CD8-positive, alpha-beta memory T cell (primary cell): ENCODE measurements around the gene CSNK2A2. TPM values are rescaled to one million over a fixed set of nuclear protein-coding genes. Genes with fewer than 3 reads are reported as not detected.

Experiments
- CTCF ChIA-PET: fragments of 350-600 bp; sonication (Branson Sonifier 250); formaldehyde crosslinking; loops from one replicate; lab custom pipeline; 2021; ENCODE audit warnings: antibody characterized with exemption; lab: Charles Lee
- POLR2A ChIA-PET: fragments of 350-600 bp; sonication (Branson Sonifier 250); formaldehyde crosslinking; loops from one replicate; lab custom pipeline; 2021; ENCODE audit warnings: antibody characterized with exemption; lab: Charles Lee
- DNase-seq, 5 donors: peaks; one replicate each; pipeline versions ENCODE4 v3.0.0 to v3.0.0-alpha.2; 2020 to 2022; ENCODE audit warnings: mixed read lengths in 1 of 5
- H3K27ac ChIP-seq: one replicate; pipeline ENCODE4 v1.7.0; 2013; ENCODE audit warnings: low read depth, mild to moderate bottlenecking, low read length, moderate library complexity
- H3K27me3 ChIP-seq: 2 replicates; pipeline ENCODE4 v1.7.0; 2013; ENCODE audit warnings: low read length, mild to moderate bottlenecking; ENCODE audit not compliant: insufficient read depth, poor library complexity, severe bottlenecking
- H3K36me3 ChIP-seq: 2 replicates; pipeline ENCODE4 v1.7.0; 2013; ENCODE audit warnings: mild to moderate bottlenecking, low read length, moderate library complexity; ENCODE audit not compliant: insufficient read depth
- H3K4me1 ChIP-seq: 2 replicates; pipeline ENCODE4 v1.7.0; 2013; ENCODE audit warnings: mild to moderate bottlenecking, low read length, moderate library complexity; ENCODE audit not compliant: insufficient read depth
- H3K4me3 ChIP-seq: 2 replicates; pipeline ENCODE4 v1.7.0; 2013; ENCODE audit warnings: mild to moderate bottlenecking, low read length
- H3K9me3 ChIP-seq: 2 replicates; pipeline ENCODE4 v1.7.0; 2013; ENCODE audit warnings: mild to moderate bottlenecking, low read length
- H3K27ac Mint-ChIP-seq, 8 donors: one replicate each; pipeline ENCODE4 v1.8.0; 2020 to 2021; ENCODE audit warnings: mixed read lengths in 8 of 8, mild to moderate bottlenecking in 6 of 8, inconsistent platforms in 3 of 8, moderate library complexity in 3 of 8
- H3K27me3 Mint-ChIP-seq, 2 donors: one replicate each; pipeline ENCODE4 v1.8.0; 2020 to 2021; ENCODE audit warnings: mixed read lengths in 2 of 2, mild to moderate bottlenecking in 1 of 2, moderate library complexity in 1 of 2
- H3K36me3 Mint-ChIP-seq, 3 donors: one replicate each; pipeline ENCODE4 v1.8.0; 2020 to 2021; ENCODE audit warnings: mixed read lengths in 3 of 3, inconsistent platforms in 1 of 3, mild to moderate bottlenecking in 1 of 3
- H3K4me1 Mint-ChIP-seq, 3 donors: one replicate each; pipeline ENCODE4 v1.8.0; 2020 to 2021; ENCODE audit warnings: mixed read lengths in 3 of 3, inconsistent platforms in 1 of 3, mild to moderate bottlenecking in 1 of 3
- H3K4me3 Mint-ChIP-seq, 7 donors: one replicate each; pipeline ENCODE4 v1.8.0; 2020 to 2021; ENCODE audit warnings: mixed read lengths in 7 of 7, mild to moderate bottlenecking in 6 of 7, moderate library complexity in 4 of 7, inconsistent platforms in 2 of 7
- H3K9me3 Mint-ChIP-seq, 5 donors: one replicate each; pipeline ENCODE4 v1.8.0; 2020 to 2022; ENCODE audit warnings: mixed read lengths in 5 of 5, mild to moderate bottlenecking in 3 of 5, moderate library complexity in 2 of 5, inconsistent platforms in 1 of 5
- polyA plus RNA-seq: library from polyadenylated mRNA; unstranded; fragments of 300-500 nt; fragmentation: Illumina TruSeq; gene quantifications from one replicate; pipeline ENCODE4 v1.2.3, GENCODE V29; 2021
- total RNA-seq, 2 experiments: library from RNA; stranded (reverse); gene quantifications; one replicate each; pipeline ENCODE4 v1.2.3, GENCODE V29; 2021

CSNK2A2 gene
- total and polyA plus RNA-seq, 3 experiments from 2014 or later = 11.1 to 99.9 (median 99.1) TPM

DNA sequence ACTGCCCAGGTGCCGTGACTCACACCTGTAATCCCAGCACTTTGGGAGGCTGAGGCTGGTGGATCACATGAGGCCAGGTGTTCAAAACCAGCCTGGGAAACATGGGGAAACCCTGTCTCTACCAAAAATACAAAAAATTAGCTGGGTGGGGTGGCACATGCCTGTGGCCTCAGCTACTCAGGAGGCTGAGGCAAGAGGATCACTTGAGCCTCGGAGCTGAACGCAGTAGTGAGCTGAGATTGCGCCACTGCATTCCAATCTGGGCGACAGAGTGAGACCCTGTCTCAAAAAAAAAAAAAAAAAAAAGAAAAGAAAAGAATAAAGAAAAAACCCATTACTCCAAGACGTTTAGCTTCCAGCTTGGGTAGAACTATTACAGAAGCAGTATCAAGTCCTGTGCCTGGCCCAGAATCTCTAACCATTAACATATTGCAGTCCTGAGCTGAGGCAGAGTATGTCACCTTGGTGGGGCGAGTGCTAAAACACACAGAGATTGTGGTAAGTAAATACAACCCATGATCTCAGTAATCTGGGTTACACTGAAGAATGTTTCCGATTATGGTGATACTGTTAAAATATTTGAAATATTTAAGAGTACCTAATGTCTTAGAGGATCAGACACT, 45.5 kb downstream of the CSNK2A2 start:
- Histone ChIP-seq H3K27me3 (no peaks in the 10 kb centered on the region), H3K27ac (no peak overlapping the region), H3K36me3 (no peaks in the 10 kb centered on the region), H3K9me3 (no peaks in the 10 kb centered on the region), H3K4me3 (no peak overlapping the region), H3K4me1 (no peaks in the 10 kb centered on the region)
- H3K27ac Mint-ChIP-seq = peak overlapping the region in 1 of 8 donors; percentile 46
- no peak for DNase-seq
- H3K4me1 Mint-ChIP-seq = peaks cover 1 to 8% (median 5%) of the 10 kb centered on the region in 3 donors
- ChIA-PET POLR2A (no interaction called here), CTCF (no interaction called here)
- H3K36me3 Mint-ChIP-seq = peaks cover 0 to 1% (median 0%) of the 10 kb centered on the region in 3 donors
- peaks cover 0 to 1% (median 0%) of the 10 kb centered on the region in 5 donors for H3K9me3 Mint-ChIP-seq
- H3K27me3 Mint-ChIP-seq = no peaks in the 10 kb centered on the region
- no peak overlapping the region for H3K4me3 Mint-ChIP-seq

DNA sequence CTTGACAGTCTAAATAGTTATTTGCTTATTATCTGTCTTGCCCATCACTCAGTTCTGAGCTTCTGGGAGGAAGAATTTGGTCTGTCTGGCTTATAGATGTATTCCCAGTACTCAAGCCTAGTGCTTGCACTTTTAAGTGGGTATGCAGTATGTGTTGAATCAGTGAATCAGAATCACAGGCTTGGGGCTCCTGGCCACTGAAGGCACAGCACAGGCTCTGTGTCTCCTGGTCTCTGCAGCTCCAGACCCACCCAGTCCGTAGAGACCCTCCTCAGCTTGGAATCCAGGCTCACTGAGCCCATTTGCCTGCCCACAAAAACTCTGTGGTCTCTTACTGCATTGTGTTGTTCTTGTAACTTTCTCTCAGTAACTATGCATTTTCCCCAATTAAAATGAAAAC, 49.4 kb downstream of the CSNK2A2 start:
- no peaks in the 10 kb centered on the region for H3K4me1 ChIP-seq
- ChIA-PET POLR2A (no interaction called here), CTCF (no interaction called here)
- no peaks in the 10 kb centered on the region for H3K36me3 ChIP-seq
- Mint-ChIP-seq H3K27me3 (peaks cover 0 to 4% of the 10 kb centered on the region in 2 donors), H3K4me1 (no peaks in the 10 kb centered on the region), H3K9me3 (peaks cover 0 to 1% (median 0%) of the 10 kb centered on the region in 5 donors), H3K27ac (peak overlapping the region in 1 of 8 donors; percentile 43), H3K36me3 (peaks cover 8 to 10% (median 10%) of the 10 kb centered on the region in 3 donors), H3K4me3 (no peak overlapping the region)
- no peak overlapping the region for H3K27ac ChIP-seq
- H3K27me3 ChIP-seq = no peaks in the 10 kb centered on the region
- no peak for DNase-seq
- H3K9me3 ChIP-seq = no peaks in the 10 kb centered on the region
- H3K4me3 ChIP-seq = no peak overlapping the region

DNA sequence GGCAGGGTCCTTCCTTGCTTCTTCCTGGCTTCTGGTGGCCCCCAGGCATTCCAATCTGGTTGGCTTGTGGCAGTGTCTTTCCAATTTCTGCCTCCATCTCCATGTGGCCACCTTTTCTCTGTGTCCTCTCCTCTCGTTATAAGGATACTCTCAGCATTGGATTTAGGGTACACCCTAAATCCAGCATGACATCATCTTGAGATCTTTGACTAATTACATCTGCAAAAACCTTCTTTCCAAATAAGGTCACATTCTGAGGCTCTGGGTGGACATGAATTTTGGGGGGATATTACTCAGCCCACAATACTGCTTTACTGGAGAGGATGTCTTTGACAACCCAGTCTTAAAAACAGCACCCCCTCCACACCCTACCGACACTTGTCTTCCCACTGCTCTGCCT, 49.8 kb downstream of the CSNK2A2 start:
- peaks cover 0 to 1% (median 0%) of the 10 kb centered on the region in 5 donors for H3K9me3 Mint-ChIP-seq
- POLR2A ChIA-PET = no interaction called here

DNA sequence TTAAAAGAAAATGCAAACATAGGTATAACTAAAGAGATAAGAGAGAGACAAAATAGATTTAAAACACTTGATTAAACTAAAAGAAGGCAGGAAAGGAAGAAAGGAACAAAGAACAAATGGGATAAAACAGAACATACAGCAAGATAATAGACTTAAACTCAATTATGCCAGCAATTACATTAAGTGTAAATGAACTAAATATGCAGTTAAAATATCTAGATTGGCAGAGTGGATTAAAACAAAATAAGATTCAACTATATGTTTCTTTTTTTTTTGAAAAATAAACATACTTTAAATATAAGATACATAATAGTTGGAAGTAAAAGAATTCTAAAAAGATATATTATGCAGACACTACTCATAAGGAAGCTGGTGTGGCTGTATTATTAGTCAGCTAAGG, 59.1 kb downstream of the CSNK2A2 start:
- Histone ChIP-seq H3K4me3 (no peak overlapping the region), H3K36me3 (no peaks in the 10 kb centered on the region), H3K9me3 (no peaks in the 10 kb centered on the region), H3K27me3 (no peaks in the 10 kb centered on the region), H3K4me1 (no peaks in the 10 kb centered on the region), H3K27ac (no peak overlapping the region)
- peaks cover 0 to 2% of the 10 kb centered on the region in 2 donors for H3K27me3 Mint-ChIP-seq
- DNase-seq = no peak
- H3K4me1 Mint-ChIP-seq = no peaks in the 10 kb centered on the region
- H3K36me3 Mint-ChIP-seq = peaks cover 18 to 49% (median 33%) of the 10 kb centered on the region in 3 donors
- ChIA-PET CTCF (no interaction called here), POLR2A (no interaction called here)
- H3K27ac Mint-ChIP-seq = no peak overlapping the region
- H3K9me3 Mint-ChIP-seq = peaks cover 0 to 8% (median 5%) of the 10 kb centered on the region in 5 donors
- H3K4me3 Mint-ChIP-seq = no peak overlapping the region

More for the DNA sequence above, 49.8 kb downstream of the CSNK2A2 start:
- Histone ChIP-seq H3K4me1 (no peaks in the 10 kb centered on the region), H3K27ac (no peak overlapping the region), H3K27me3 (no peaks in the 10 kb centered on the region), H3K4me3 (no peak overlapping the region), H3K36me3 (no peaks in the 10 kb centered on the region), H3K9me3 (no peaks in the 10 kb centered on the region)
- peak overlapping the region in 1 of 8 donors; percentile 43 for H3K27ac Mint-ChIP-seq
- H3K4me1 Mint-ChIP-seq = no peaks in the 10 kb centered on the region
- CTCF ChIA-PET = no interaction called here
- no peak for DNase-seq
- peaks cover 10% of the 10 kb centered on the region in 3 donors for H3K36me3 Mint-ChIP-seq
- H3K27me3 Mint-ChIP-seq = peaks cover 0 to 5% of the 10 kb centered on the region in 2 donors
- H3K4me3 Mint-ChIP-seq = no peak overlapping the region

DNA sequence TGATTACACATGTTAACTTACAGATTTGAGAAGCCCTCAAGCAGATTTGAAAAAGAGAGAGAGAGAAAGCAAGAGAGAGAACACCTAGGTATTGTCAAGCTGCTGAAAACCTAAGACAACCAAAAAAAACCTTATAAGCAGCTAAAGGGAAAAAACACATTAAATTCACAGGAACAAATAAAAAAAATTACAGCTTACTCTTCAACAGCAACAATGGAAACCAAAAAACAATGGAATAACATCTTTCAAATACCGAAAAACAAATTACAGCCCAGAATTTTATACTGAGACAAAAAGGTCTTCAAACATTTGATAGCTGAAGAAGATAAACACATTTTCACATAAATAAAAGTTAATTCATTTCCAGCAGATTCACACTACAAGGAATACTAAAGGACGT, 60.3 kb downstream of the CSNK2A2 start:
- Histone ChIP-seq H3K4me1 (no peaks in the 10 kb centered on the region), H3K4me3 (no peak overlapping the region), H3K9me3 (no peaks in the 10 kb centered on the region), H3K27ac (no peak overlapping the region), H3K36me3 (no peaks in the 10 kb centered on the region), H3K27me3 (no peaks in the 10 kb centered on the region)
- no peaks in the 10 kb centered on the region for H3K27me3 Mint-ChIP-seq
- peaks cover 0 to 8% (median 5%) of the 10 kb centered on the region in 5 donors for H3K9me3 Mint-ChIP-seq
- POLR2A ChIA-PET = no interaction called here
- CTCF ChIA-PET = interaction anchor here (1.1 to 1.8 kb wide), 2 partner anchors 10 kb away, joined by 4 read pairs; no protein-coding TSS in a partner anchor
- H3K36me3 Mint-ChIP-seq = peaks cover 17 to 41% (median 33%) of the 10 kb centered on the region in 3 donors
- H3K27ac Mint-ChIP-seq = no peak overlapping the region
- no peak overlapping the region for H3K4me3 Mint-ChIP-seq
- no peak for DNase-seq
- H3K4me1 Mint-ChIP-seq = no peaks in the 10 kb centered on the region

DNA sequence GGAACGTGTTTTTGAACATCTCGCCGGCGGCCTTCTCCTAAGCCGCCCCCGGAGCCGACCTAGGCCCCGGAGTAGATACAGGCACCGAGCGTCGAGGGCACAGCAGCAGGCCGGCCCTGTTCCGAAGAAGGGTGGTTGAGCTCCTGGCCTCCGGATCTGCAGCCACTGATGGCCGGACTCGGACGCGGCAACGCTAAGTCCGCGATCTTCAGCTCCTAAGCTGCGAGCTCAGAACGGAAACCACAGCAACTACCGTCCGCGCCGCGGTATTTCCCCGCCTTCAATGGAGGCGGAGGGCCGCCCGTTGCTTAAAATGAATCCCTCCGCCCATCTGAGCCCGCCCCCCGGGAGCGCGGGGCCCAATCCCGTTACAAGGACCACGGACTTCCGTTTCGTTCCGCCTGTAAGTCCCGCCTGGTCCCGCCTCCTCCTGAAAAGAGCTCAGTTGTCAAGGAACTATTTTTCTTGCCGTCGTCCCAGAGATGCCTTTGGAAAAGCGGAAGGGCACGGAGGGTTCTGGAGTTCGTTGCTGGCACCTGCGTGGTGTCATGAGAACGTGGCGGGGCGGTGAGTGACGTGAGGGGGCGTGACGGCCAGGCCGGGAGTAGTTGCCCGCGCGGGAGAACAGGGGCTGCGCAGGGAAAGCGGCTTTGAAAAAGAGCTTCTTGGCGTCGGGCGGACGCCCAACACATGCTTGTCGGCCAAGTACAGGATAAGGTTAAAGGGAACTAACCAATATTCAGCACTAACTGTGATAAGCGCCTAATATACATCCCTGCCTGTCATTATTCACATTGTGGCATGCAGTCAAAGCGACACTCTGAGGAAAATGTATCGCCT, 68.6 kb downstream of the CSNK2A2 start, which contains the start of gene CFAP20:
Gene CFAP20 (minus strand): TSS at position 285 of the 840 bp plus-strand sequence. CDS start 266 bp downstream, at position 19.
- H3K4me3 ChIP-seq = peak within 1 kb of the TSS; percentile 94
- peak; percentile 92 to 98 (median 95) for DNase-seq
- H3K9me3 ChIP-seq = no peaks in the 10 kb centered on the region
- Mint-ChIP-seq H3K4me3 (peak within 1 kb of the TSS; percentile 87 to 99 (median 97)), H3K4me1 (peaks cover 45 to 49% (median 45%) of the 10 kb centered on the region in 3 donors), H3K36me3 (peaks cover 0 to 10% (median 0%) of the 10 kb centered on the region in 3 donors), H3K27me3 (peaks cover 0 to 4% of the 10 kb centered on the region in 2 donors), H3K27ac (peak within 1 kb of the TSS; percentile 74 to 99 (median 96)), H3K9me3 (no peaks in the 10 kb centered on the region)
- no peaks in the 10 kb centered on the region for H3K27me3 ChIP-seq
- peaks cover 29% of the 10 kb centered on the region for H3K4me1 ChIP-seq
- ChIA-PET POLR2A (interaction anchor here (0.9 to 1.4 kb wide), 4 partner anchors 11 to 592 kb away, joined by 4 to 10 read pairs (median 7); partner anchors contain the start of genes CCDC102A and KATNB1), CTCF (interaction anchor here (1.0 to 1.4 kb wide), 4 partner anchors 43 to 129 kb away, joined by 3 to 5 read pairs (median 3); partner anchors contain the start of genes USB1 and ZNF319)
- peak within 1 kb of the TSS; percentile 92 for H3K27ac ChIP-seq
- no peaks in the 10 kb centered on the region for H3K36me3 ChIP-seq

DNA sequence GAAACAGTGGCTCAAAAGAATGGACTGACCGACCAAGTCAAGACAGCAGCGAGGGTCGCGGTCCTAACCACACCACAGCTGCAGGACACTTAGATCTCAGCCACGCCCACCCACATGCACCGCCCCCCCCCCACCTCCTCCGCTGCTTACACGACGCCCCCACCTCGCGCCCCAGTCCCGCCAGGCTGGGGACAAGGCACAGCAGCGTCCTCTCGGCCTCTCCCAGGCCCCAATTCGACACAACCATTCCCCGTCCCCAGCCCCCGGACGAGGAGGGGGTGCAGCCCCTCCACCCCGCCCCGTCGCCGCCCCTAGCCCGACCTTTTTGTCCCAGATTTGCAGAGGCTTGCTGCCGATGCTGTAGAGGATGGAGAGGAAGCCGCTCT, 69.2 kb downstream of the CSNK2A2 start:
- Histone ChIP-seq H3K4me3 (peak overlapping the region; percentile 94), H3K27me3 (no peaks in the 10 kb centered on the region), H3K4me1 (peaks cover 33% of the 10 kb centered on the region), H3K36me3 (no peaks in the 10 kb centered on the region), H3K9me3 (no peaks in the 10 kb centered on the region), H3K27ac (peak overlapping the region; percentile 92)
- no peaks in the 10 kb centered on the region for H3K9me3 Mint-ChIP-seq
- peak in 3 of 5 donors; percentile 12 to 62 (median 20) for DNase-seq
- H3K27me3 Mint-ChIP-seq = peaks cover 0 to 4% of the 10 kb centered on the region in 2 donors
- peak overlapping the region; percentile 74 to 99 (median 96) for H3K27ac Mint-ChIP-seq
- peaks cover 51 to 55% (median 51%) of the 10 kb centered on the region in 3 donors for H3K4me1 Mint-ChIP-seq
- H3K36me3 Mint-ChIP-seq = peaks cover 0 to 10% (median 0%) of the 10 kb centered on the region in 3 donors
- POLR2A ChIA-PET = interaction anchor here (1.0 to 1.4 kb wide), 3 partner anchors 103 to 592 kb away, joined by 7 to 10 read pairs (median 7); partner anchors contain the start of genes CCDC102A and KATNB1
- CTCF ChIA-PET = interaction anchor here (1.2 to 3.1 kb wide), 2 partner anchors 103 to 127 kb away, joined by 3 to 12 read pairs; partner anchors contain the start of genes MMP15 and USB1
- peak overlapping the region; percentile 87 to 99 (median 97) for H3K4me3 Mint-ChIP-seq
